PFSK-1 (cell line): ENCODE results near the gene RNF20.

Source experiments
- FOXP2 ChIP-seq: optimal IDR thresholded peaks from 2 replicates; pipeline ENCODE3; 2011; ENCODE audit warnings: borderline replicate concordance, control low read depth, inconsistent platforms; ENCODE audit not compliant: insufficient read depth; ENCODE audit errors: extremely low read length, extremely low read depth
- POLR2AphosphoS5 ChIP-seq: IDR thresholded peaks from 2 replicates; pipeline ENCODE4 v1.6.1; 2012; ENCODE audit warnings: low read depth, mild to moderate bottlenecking, control low read depth, low read length, moderate library complexity
- REST ChIP-seq, 2 experiments: IDR thresholded peaks; 2 replicates each; pipeline versions ENCODE4 v1.6.1 to v1.8.0; 2011 to 2012; ENCODE audit warnings: low read depth in 2 of 2, low read length in 2 of 2, control low read depth in 1 of 2, inconsistent platforms in 1 of 2, mild to moderate bottlenecking in 1 of 2, moderate library complexity in 1 of 2; ENCODE audit not compliant: insufficient read depth in 1 of 2
- SIN3A ChIP-seq: IDR thresholded peaks from 2 replicates; pipeline ENCODE4 v1.6.1; 2012; ENCODE audit warnings: mild to moderate bottlenecking, low read length, moderate library complexity, borderline replicate concordance; ENCODE audit not compliant: insufficient read depth
- TAF1 ChIP-seq: IDR thresholded peaks from 2 replicates; pipeline ENCODE4 v1.6.1; 2012; ENCODE audit warnings: low read length, control low read depth, borderline replicate concordance; ENCODE audit not compliant: insufficient read depth

Gene RNF20

DNA sequence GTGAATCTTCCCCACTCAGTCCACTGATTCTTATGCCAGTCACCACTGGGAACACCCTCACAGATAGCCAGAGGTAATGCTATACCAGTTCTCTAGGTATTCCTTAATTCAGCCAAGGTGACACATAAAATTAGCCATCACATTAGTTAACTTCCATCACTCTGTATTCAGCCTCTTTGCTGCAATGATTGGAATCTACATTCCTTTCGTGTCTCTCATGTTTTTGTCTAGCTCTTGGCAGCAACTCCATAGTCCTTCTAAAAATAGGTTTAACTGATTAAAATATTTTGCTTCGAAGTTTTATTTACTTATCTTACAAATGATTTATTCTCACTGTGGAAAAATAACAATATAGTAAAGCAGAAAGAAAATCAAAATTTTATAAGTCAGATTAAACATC lies 19.6 kb upstream of the RNF20 start:
- TF ChIP-seq FOXP2 (no peak), SIN3A (no peak), REST (IDR thresholded peaks at IDR 0.05; ENCODE audit: insufficient read depth in 1 of 2, low read depth in 2 of 2, low read length in 2 of 2) (no peak), TAF1 (no peak), POLR2AphosphoS5 (no peak)

DNA sequence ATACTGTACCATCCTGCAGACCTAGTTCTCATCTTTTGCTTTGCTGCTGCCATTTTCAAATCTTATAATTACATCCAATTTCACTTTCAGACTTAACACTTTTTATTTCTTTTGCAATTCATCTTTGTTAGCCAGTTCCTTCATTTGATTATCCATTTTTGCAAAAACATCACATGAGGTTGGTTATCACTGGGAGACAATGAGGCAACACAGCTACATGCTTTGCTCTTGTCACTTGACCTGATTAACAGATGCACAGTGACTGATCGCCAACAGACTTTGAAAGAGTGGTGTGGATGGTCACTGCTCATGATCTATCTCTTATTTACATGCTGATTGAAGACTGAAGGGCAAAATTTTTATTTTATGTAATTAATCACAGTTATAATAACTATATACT lies 17.0 kb upstream of the RNF20 start:
- no peak for TF ChIP-seq SIN3A
- no peak for TF ChIP-seq FOXP2
- TF ChIP-seq POLR2AphosphoS5 = no peak
- TF ChIP-seq REST (IDR thresholded peaks at IDR 0.05; ENCODE audit: insufficient read depth in 1 of 2, low read depth in 2 of 2, low read length in 2 of 2) = no peak
- no peak for TF ChIP-seq TAF1

DNA sequence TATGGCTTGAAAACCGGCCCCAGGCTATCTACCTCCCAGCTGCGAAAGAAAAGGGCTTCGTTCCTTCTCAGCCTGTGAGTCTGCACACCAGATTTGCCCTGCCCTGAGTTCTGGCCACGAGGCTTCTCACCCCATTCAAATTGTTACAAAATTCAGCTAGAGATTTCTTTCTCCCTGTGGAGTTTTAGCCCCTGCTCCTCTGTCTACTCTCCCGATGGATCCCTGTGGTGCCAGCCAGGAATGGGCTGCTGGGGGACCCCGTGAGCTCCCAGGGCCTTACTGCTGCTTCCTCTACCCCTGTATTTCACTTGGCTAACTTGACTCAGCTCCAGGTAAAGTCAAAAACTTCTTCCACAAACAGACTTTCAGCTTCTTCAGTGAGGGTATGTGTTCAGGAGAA lies 9.3 kb upstream of the RNF20 start:
- TF ChIP-seq POLR2AphosphoS5 (no peak), FOXP2 (no peak), TAF1 (no peak), SIN3A (no peak), REST (IDR thresholded peaks at IDR 0.05; ENCODE audit: insufficient read depth in 1 of 2, low read depth in 2 of 2, low read length in 2 of 2) (no peak)

DNA sequence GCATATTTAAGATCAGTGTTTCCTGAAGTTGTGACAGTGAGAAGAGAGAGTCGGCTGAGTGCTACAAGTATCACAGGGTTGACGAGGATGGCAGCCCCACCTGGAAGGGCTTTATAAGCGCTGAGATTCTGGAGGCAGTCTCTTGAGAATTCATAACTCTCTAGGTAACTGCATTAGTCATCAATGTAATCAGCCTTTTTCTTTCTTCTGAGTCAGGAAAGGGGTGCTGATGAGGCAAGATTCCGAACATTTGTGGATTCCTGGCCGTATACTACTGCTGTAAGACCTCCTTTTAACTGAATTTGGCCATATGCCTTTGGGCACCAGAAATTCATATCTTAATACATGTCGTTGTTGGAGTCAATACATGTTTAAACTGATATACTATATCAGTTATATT lies 6.6 kb upstream of the RNF20 start:
- TF ChIP-seq POLR2AphosphoS5 (no peak), TAF1 (no peak), REST (IDR thresholded peaks at IDR 0.05; ENCODE audit: insufficient read depth in 1 of 2, low read depth in 2 of 2, low read length in 2 of 2) (no peak), SIN3A (no peak)

DNA sequence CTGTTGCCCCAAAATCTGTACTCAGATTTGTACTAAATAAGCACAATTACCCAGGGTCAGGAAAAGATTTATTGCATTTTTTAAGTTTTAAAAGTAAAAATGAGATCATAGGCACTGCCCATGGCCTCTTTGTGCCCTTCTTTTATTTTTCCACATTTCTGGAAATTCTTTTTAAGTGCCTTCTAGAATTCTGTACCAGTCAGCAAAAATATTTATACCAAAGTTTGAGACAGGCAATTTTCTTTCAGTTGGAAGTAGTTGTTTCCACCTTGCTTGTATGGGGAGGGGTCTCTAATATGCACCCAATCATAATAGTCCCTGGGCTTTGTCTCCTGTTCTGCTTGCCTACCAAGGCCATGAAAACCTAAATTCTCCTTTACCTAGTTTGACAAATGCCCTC lies 5.6 kb upstream of the RNF20 start:
- TF ChIP-seq TAF1 (no peak), POLR2AphosphoS5 (no peak), SIN3A (no peak), REST (IDR thresholded peaks at IDR 0.05; ENCODE audit: insufficient read depth in 1 of 2, low read depth in 2 of 2, low read length in 2 of 2) (no peak), FOXP2 (no peak)
